Activated T-helper 17 cell treated with anti-CD3 and anti-CD28 coated beads, Interleukin-2, amount 50 U/mL, for 72 hours (primary cell): Measurements from ENCODE around the gene USP43. TPM values are rescaled to one million over a fixed set of nuclear protein-coding genes. Genes with fewer than 3 reads are reported as not detected.
A peak's percentile ranks its signal among the peaks of the same experiment; 100 is the strongest.
"Not testable (repeated sequence)": the region's sequence is repeated elsewhere in the genome, so short reads cannot be mapped to it uniquely, and the experiment has no call there.

Experiments
- ATAC-seq: fragments of 150-1000 bp; cut with Tn5 transposase; replicated peaks from 2 replicates; pipeline ENCODE4 v1.10.0; 2021; ENCODE audit warnings: mild to moderate bottlenecking, moderate library complexity
- H3K27ac Mint-ChIP-seq: one replicate; pipeline ENCODE4 v1.8.0; 2022; ENCODE audit warnings: mixed read lengths
- H3K27me3 Mint-ChIP-seq: one replicate; pipeline ENCODE4 v1.8.0; 2022; ENCODE audit warnings: mixed read lengths
- H3K36me3 Mint-ChIP-seq: one replicate; pipeline ENCODE4 v1.8.0; 2022; ENCODE audit warnings: low read depth, mild to moderate bottlenecking, mixed read lengths
- H3K4me1 Mint-ChIP-seq: one replicate; pipeline ENCODE4 v1.8.0; 2022; ENCODE audit warnings: mixed read lengths
- H3K4me3 Mint-ChIP-seq: one replicate; pipeline ENCODE4 v1.8.0; 2022; ENCODE audit warnings: mild to moderate bottlenecking, mixed read lengths
- H3K9me3 Mint-ChIP-seq: one replicate; pipeline ENCODE4 v1.8.0; 2022; ENCODE audit warnings: mixed read lengths
- total RNA-seq, 2 donors: library from RNA; stranded (reverse); gene quantifications; one replicate each; pipeline ENCODE4 v1.2.3, GENCODE V29; 2022

USP43 gene
- 1 to 10 TPM in 1 of 2 donors, under 1 TPM in 1; 0.87 to 1.2 TPM for total RNA-seq

- peak; percentile 73 for ATAC-seq
- Mint-ChIP-seq H3K4me1 (peaks cover 6% of the 10 kb centered on the region), H3K27me3 (peaks cover 32% of the 10 kb centered on the region), H3K36me3 (no peaks in the 10 kb centered on the region), H3K4me3 (peak within 1 kb of the TSS; percentile 77), H3K9me3 (no peaks in the 10 kb centered on the region), H3K27ac (no peak within 1 kb of the TSS)
Observed at GRCh38 chr17:9644910-9645751, at the start of gene USP43. USP43 (plus strand) TSS chr17:9645517; CDS start chr17:9645633, 116 bp downstream.

GRCh38 chr17:9597638-9598037 is 47.7 kb upstream of the USP43 start:
- H3K27ac Mint-ChIP-seq, H3K27me3 Mint-ChIP-seq, H3K36me3 Mint-ChIP-seq, ATAC-seq, H3K4me1 Mint-ChIP-seq, H3K9me3 Mint-ChIP-seq, H3K4me3 Mint-ChIP-seq: not testable (repeated sequence)

- no peak overlapping the region for H3K4me3 Mint-ChIP-seq
- peaks cover 14% of the 10 kb centered on the region for H3K27me3 Mint-ChIP-seq
- H3K36me3 Mint-ChIP-seq: no peaks in the 10 kb centered on the region
- H3K9me3 Mint-ChIP-seq: no peaks in the 10 kb centered on the region
- no peak overlapping the region for H3K27ac Mint-ChIP-seq
- no peak for ATAC-seq
- no peaks in the 10 kb centered on the region for H3K4me1 Mint-ChIP-seq
Observed at GRCh38 chr17:9598661-9599060, 46.7 kb upstream of the USP43 start.

- ATAC-seq, H3K9me3 Mint-ChIP-seq, H3K36me3 Mint-ChIP-seq, H3K4me3 Mint-ChIP-seq, H3K4me1 Mint-ChIP-seq, H3K27ac Mint-ChIP-seq: not testable (repeated sequence)
- H3K27me3 Mint-ChIP-seq: peaks cover 27% of the 10 kb centered on the region
Observed at GRCh38 chr17:9604583-9604982, 40.7 kb upstream of the USP43 start.

- Mint-ChIP-seq H3K36me3 (no peaks in the 10 kb centered on the region), H3K4me1 (no peaks in the 10 kb centered on the region), H3K27ac (no peak overlapping the region), H3K4me3 (no peak overlapping the region), H3K27me3 (peaks cover 27% of the 10 kb centered on the region), H3K9me3 (no peaks in the 10 kb centered on the region)
- ATAC-seq: no peak
Observed at GRCh38 chr17:9606453-9606852, 38.9 kb upstream of the USP43 start.

GRCh38 chr17:9607058-9607457 is 38.3 kb upstream of the USP43 start:
- H3K9me3 Mint-ChIP-seq, H3K27ac Mint-ChIP-seq, ATAC-seq: not testable (repeated sequence)

GRCh38 chr17:9611557-9611956 is 33.8 kb upstream of the USP43 start:
- H3K9me3 Mint-ChIP-seq: no peaks in the 10 kb centered on the region
- no peak overlapping the region for H3K4me3 Mint-ChIP-seq
- H3K27me3 Mint-ChIP-seq: peaks cover 8% of the 10 kb centered on the region
- no peak for ATAC-seq
- H3K27ac Mint-ChIP-seq: no peak overlapping the region
- H3K4me1 Mint-ChIP-seq: no peaks in the 10 kb centered on the region
- H3K36me3 Mint-ChIP-seq: no peaks in the 10 kb centered on the region

More at GRCh38 chr17:9607058-9607457, 38.3 kb upstream of the USP43 start:
- not testable (repeated sequence) for H3K4me3 Mint-ChIP-seq, H3K36me3 Mint-ChIP-seq, H3K4me1 Mint-ChIP-seq
- peaks cover 29% of the 10 kb centered on the region for H3K27me3 Mint-ChIP-seq

GRCh38 chr17:9612006-9612405 is 33.3 kb upstream of the USP43 start:
- H3K36me3 Mint-ChIP-seq: no peaks in the 10 kb centered on the region
- peaks cover 8% of the 10 kb centered on the region for H3K27me3 Mint-ChIP-seq
- ATAC-seq: no peak
- H3K4me3 Mint-ChIP-seq: no peak overlapping the region
- no peak overlapping the region for H3K27ac Mint-ChIP-seq
- H3K4me1 Mint-ChIP-seq: no peaks in the 10 kb centered on the region
- no peaks in the 10 kb centered on the region for H3K9me3 Mint-ChIP-seq

- Mint-ChIP-seq H3K4me1 (no peaks in the 10 kb centered on the region), H3K27ac (no peak overlapping the region), H3K9me3 (no peaks in the 10 kb centered on the region), H3K36me3 (no peaks in the 10 kb centered on the region), H3K4me3 (no peak overlapping the region), H3K27me3 (peaks cover 5% of the 10 kb centered on the region)
- no peak for ATAC-seq
Observed at GRCh38 chr17:9615486-9615885, 29.8 kb upstream of the USP43 start.

- Mint-ChIP-seq H3K9me3 (peaks cover 31% of the 10 kb centered on the region), H3K27ac (no peak overlapping the region)
- ATAC-seq: no peak
Observed at GRCh38 chr17:9622961-9623360, 22.4 kb upstream of the USP43 start.

GRCh38 chr17:9628509-9628908 is 16.8 kb upstream of the USP43 start:
- ATAC-seq: no peak
- Mint-ChIP-seq H3K27me3 (peaks cover 35% of the 10 kb centered on the region), H3K4me3 (no peak overlapping the region), H3K4me1 (no peaks in the 10 kb centered on the region), H3K36me3 (no peaks in the 10 kb centered on the region), H3K9me3 (peaks cover 19% of the 10 kb centered on the region), H3K27ac (no peak overlapping the region)

More at GRCh38 chr17:9622961-9623360, 22.4 kb upstream of the USP43 start:
- peaks cover 19% of the 10 kb centered on the region for H3K27me3 Mint-ChIP-seq
- H3K4me3 Mint-ChIP-seq: no peak overlapping the region
- no peaks in the 10 kb centered on the region for H3K36me3 Mint-ChIP-seq
- no peaks in the 10 kb centered on the region for H3K4me1 Mint-ChIP-seq

GRCh38 chr17:9632741-9633140 is 12.6 kb upstream of the USP43 start:
- no peak for ATAC-seq
- Mint-ChIP-seq H3K27ac (no peak overlapping the region), H3K4me3 (no peak overlapping the region), H3K36me3 (no peaks in the 10 kb centered on the region), H3K4me1 (no peaks in the 10 kb centered on the region), H3K9me3 (no peaks in the 10 kb centered on the region), H3K27me3 (peaks cover 27% of the 10 kb centered on the region)

GRCh38 chr17:9635340-9635739 is 10.0 kb upstream of the USP43 start:
- no peaks in the 10 kb centered on the region for H3K4me1 Mint-ChIP-seq
- H3K27me3 Mint-ChIP-seq: peaks cover 32% of the 10 kb centered on the region
- no peak overlapping the region for H3K27ac Mint-ChIP-seq
- no peaks in the 10 kb centered on the region for H3K9me3 Mint-ChIP-seq
- H3K36me3 Mint-ChIP-seq: no peaks in the 10 kb centered on the region
- no peak overlapping the region for H3K4me3 Mint-ChIP-seq
- no peak for ATAC-seq

GRCh38 chr17:9636501-9636900 is 8.8 kb upstream of the USP43 start:
- H3K4me1 Mint-ChIP-seq: no peaks in the 10 kb centered on the region
- H3K36me3 Mint-ChIP-seq: no peaks in the 10 kb centered on the region
- no peak for ATAC-seq
- H3K4me3 Mint-ChIP-seq: no peak overlapping the region
- H3K27ac Mint-ChIP-seq: no peak overlapping the region
- peaks cover 30% of the 10 kb centered on the region for H3K27me3 Mint-ChIP-seq
- no peaks in the 10 kb centered on the region for H3K9me3 Mint-ChIP-seq

GRCh38 chr17:9640388-9640787 is 4.9 kb upstream of the USP43 start:
- not testable (repeated sequence) for H3K36me3 Mint-ChIP-seq, H3K4me1 Mint-ChIP-seq, ATAC-seq, H3K4me3 Mint-ChIP-seq, H3K27ac Mint-ChIP-seq, H3K9me3 Mint-ChIP-seq
- peaks cover 27% of the 10 kb centered on the region for H3K27me3 Mint-ChIP-seq
